ENCODE data around the gene OTOP2.
A peak's percentile ranks its signal among the peaks of the same experiment; 100 is the strongest.

The OTOP2 gene

DNA sequence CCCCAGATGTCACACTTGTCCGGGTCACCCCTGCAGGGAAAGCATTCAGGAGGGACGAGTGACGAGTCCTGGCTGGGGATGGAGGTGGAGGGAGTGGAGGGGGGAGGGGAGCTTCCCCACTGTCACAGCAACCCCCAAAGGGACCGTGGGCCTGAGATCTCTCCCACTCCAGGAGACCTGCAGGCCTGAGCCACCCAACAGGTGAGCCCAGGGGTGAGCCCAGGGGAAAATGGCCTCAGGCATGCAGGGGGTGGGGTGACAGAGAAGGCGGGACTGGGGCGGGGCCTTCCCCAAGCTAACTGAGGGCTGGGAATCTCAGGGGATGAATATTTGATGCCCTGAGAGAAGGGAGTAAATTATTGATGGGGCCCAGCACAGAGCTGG lies 3.4 kb upstream of the OTOP2 start:
- no peak for DNase-seq (ENCODE audit: low read depth)
- TF ChIP-seq, protein P1, sequence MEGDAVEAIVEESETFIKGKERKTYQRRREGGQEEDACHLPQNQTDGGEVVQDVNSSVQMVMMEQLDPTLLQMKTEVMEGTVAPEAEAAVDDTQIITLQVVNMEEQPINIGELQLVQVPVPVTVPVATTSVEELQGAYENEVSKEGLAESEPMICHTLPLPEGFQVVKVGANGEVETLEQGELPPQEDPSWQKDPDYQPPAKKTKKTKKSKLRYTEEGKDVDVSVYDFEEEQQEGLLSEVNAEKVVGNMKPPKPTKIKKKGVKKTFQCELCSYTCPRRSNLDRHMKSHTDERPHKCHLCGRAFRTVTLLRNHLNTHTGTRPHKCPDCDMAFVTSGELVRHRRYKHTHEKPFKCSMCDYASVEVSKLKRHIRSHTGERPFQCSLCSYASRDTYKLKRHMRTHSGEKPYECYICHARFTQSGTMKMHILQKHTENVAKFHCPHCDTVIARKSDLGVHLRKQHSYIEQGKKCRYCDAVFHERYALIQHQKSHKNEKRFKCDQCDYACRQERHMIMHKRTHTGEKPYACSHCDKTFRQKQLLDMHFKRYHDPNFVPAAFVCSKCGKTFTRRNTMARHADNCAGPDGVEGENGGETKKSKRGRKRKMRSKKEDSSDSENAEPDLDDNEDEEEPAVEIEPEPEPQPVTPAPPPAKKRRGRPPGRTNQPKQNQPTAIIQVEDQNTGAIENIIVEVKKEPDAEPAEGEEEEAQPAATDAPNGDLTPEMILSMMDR (IDR thresholded peaks at IDR 0.05; ENCODE audit: low read depth, low read length, missing control alignments): no peak
- no peak overlapping the region for H3K4me3 ChIP-seq (ENCODE audit: low read depth, low read length)
- in situ Hi-C loops (cut with HindIII; ENCODE audit: low sequenced_read_pairs): no loop called here

GRCh38 chr17:74921026-74921681 lies 2.9 kb upstream of the OTOP2 start:
- TF ChIP-seq, protein P1 (IDR thresholded peaks at IDR 0.05; ENCODE audit: low read depth, low read length, missing control alignments): no peak
- in situ Hi-C loops (cut with HindIII; ENCODE audit: low sequenced_read_pairs): no loop called here
- H3K4me3 ChIP-seq (ENCODE audit: low read depth, low read length): no peak overlapping the region

DNA sequence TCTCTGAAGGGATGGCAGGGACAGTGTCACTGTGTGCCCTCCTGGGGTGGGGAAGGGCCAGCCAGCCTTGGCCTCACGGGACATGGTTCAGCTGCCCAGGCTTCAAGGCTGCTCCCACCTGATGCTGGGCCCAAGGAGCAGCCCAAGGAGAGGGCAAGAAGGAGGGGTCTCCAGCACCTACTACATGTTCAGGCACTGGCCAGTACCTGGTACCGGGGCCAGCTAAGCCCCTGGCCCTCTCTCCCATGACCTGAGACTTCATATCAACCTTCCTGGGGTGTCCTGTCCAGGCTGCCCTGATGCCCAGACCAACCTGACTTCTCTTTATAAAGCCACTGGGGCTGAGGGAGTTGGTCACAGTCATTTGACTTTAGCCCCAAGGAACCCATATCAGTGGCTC lies 2.3 kb upstream of the OTOP2 start:
- TF ChIP-seq, protein P1 (IDR thresholded peaks at IDR 0.05; ENCODE audit: low read depth, low read length, missing control alignments): no peak
- no peak overlapping the region for H3K4me3 ChIP-seq (ENCODE audit: low read depth, low read length)
- in situ Hi-C loops (cut with HindIII; ENCODE audit: low sequenced_read_pairs): no loop called here
- DNase-seq (ENCODE audit: low read depth): no peak

More at GRCh38 chr17:74921026-74921681, 2.9 kb upstream of the OTOP2 start:
- DNase-seq (ENCODE audit: low read depth): no peak

- in situ Hi-C loops (cut with HindIII; ENCODE audit: low sequenced_read_pairs): no loop called here
- TF ChIP-seq, protein P1 (IDR thresholded peaks at IDR 0.05; ENCODE audit: low read depth, low read length, missing control alignments): no peak
- no peak overlapping the region for H3K4me3 ChIP-seq (ENCODE audit: low read depth, low read length)
- DNase-seq (ENCODE audit: low read depth): no peak
These were observed 1.9 kb upstream of the OTOP2 start for GRCh38 chr17:74922172-74922571.

GRCh38 chr17:74922694-74923537 lies 1.2 kb upstream of the OTOP2 start, which contains the start of gene USH1G:
Gene USH1G (minus strand): TSS chr17:74923255. CDS start chr17:74923073, 182 bp downstream.
- in situ Hi-C loops (cut with HindIII; ENCODE audit: low sequenced_read_pairs): no loop called here
- DNase-seq (ENCODE audit: low read depth): no peak
- H3K4me3 ChIP-seq (ENCODE audit: low read depth, low read length): no peak within 1 kb of the TSS
- TF ChIP-seq, protein P1 (IDR thresholded peaks at IDR 0.05; ENCODE audit: low read depth, low read length, missing control alignments): no peak

- in situ Hi-C loops (cut with HindIII; ENCODE audit: low sequenced_read_pairs): no loop called here
- DNase-seq (ENCODE audit: low read depth): no peak
- H3K4me3 ChIP-seq (ENCODE audit: low read depth, low read length): no peak overlapping the region
- TF ChIP-seq, protein P1 (IDR thresholded peaks at IDR 0.05; ENCODE audit: low read depth, low read length, missing control alignments): peak; percentile 45
These were observed 379 bp upstream of the OTOP2 start for GRCh38 chr17:74923538-74924249.
